Measurements from ENCODE around the gene LGALS7B. TPM values are rescaled to one million over a fixed set of nuclear protein-coding genes. Genes with fewer than 3 reads are reported as not detected.
A peak's percentile ranks its signal among the peaks of the same experiment; 100 is the strongest.
"Not testable (repeated sequence)": the region's sequence is repeated elsewhere in the genome, so short reads cannot be mapped to it uniquely, and the experiment has no call there.

Gene LGALS7B
- total RNA-seq, 1 donor from 2014 or later = 3.2 TPM

DNA sequence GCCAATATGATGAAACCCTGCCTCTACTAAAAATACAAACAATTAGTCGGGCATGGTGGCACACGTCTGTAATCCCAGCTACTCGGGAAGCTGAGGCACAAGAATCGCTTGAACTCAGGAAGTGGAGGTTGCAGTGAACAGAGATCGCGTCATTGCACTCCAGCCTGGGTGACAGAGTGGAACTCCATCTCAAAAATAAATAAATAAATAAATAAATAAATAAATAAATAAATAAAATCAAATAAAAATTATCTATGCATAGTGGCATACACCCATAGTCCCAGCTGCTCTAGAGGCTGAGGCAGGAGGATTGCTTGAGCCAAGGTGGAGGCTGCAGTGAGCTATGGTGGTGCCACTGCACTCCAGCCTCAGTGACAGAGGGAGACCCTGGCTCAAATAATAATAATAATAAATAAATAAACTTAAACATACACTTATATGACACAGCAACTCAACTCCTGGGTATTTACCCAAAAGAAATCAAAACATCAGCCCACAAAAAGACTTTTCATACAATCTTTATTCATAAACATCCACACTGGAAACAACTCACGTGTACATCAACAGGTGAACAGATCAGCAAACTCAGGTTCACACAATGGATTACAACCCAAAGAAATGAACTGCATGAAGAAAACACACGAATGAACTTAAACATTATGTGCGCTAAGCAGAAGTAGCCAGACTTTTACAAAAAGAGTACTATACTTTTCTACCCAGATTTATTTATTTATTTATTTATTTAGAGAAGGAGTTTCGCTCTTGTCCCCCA, 22.5 kb upstream of the LGALS7B start:
- intact Hi-C loops (cut with DNase I) = no loop called here
- H3K4me1 ChIP-seq = peaks cover 8% of the 10 kb centered on the region
- no peak for TF ChIP-seq CTCF (IDR thresholded peaks at IDR 0.05)
- H3K27me3 ChIP-seq = no peaks in the 10 kb centered on the region
- no peaks in the 10 kb centered on the region for H3K36me3 ChIP-seq
- H3K4me3 ChIP-seq = no peak overlapping the region
- no peak overlapping the region for H3K27ac ChIP-seq
- no peak for DNase-seq
- no peaks in the 10 kb centered on the region for H3K9me3 ChIP-seq
- no peak for ATAC-seq

- peak; percentile 85 for TF ChIP-seq CTCF (IDR thresholded peaks at IDR 0.05)
- Histone ChIP-seq H3K4me3 (peak overlapping the region; percentile 40), H3K27me3 (no peaks in the 10 kb centered on the region), H3K27ac (peak overlapping the region; percentile 76), H3K9me3 (no peaks in the 10 kb centered on the region), H3K4me1 (peaks cover 8% of the 10 kb centered on the region), H3K36me3 (no peaks in the 10 kb centered on the region)
- peak; percentile 93 for ATAC-seq
- intact Hi-C loops (cut with DNase I) = no loop called here
- peak; percentile 94 for DNase-seq
These were observed 19.3 kb upstream of the LGALS7B start for GRCh38 chr19:38769635-38770211.

DNA sequence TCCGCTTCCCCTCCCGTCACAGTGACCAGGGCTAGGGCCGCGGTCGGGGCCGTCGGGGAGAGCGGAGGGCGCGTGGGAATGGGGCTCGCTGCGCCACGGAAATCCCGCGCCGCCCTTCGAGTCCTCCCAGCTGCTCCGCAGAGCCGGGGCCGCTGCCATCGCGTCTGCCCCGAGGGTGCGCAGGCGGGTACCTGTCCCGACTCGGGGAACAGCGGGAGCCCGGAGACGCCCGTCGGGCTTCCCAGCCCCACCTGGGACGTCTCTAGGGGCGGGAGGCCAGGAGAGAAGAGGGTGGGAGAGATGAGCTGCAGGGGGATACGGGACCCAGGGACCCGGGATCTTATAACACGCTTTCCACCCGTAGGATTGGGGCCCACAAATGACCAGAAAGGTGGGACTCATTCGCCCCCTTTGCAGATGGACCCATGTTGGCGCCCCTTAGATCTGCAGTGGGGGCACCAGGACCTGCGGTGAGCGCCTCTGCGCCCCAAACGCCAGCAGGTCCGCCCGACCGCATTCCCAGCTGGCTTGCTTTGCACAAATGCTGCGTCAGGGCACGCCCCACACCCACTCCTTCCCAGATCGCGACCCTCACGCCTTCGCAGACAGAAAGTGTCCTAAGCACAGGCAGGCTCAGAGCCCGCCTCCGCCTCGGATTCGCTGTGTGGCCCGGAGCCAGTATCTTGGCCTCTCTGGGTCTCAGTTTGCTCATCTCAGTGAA, 18.6 kb upstream of the LGALS7B start:
- H3K36me3 ChIP-seq; intact Hi-C loops (cut with DNase I); H3K4me1 ChIP-seq; H3K9me3 ChIP-seq; DNase-seq; H3K27me3 ChIP-seq; H3K27ac ChIP-seq: not testable (repeated sequence)
- peak; percentile 50 for ATAC-seq
- peak overlapping the region; percentile 40 for H3K4me3 ChIP-seq

DNA sequence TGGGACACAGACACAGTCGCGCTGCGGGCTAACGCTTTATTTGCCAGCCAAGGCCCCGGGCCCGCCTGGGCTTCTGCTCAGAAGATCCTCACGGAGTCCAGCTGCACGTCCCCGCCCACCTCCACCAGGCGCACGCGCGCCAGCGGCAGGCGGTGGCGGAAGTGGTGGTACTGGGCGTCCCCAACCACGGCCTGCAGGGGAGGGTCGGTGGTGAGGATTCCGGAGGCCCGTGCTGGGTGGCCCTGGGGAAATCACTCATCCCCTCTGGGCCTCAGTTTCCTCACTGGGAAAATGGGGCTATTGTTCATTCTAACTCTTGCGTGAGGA, 18.1 kb upstream of the LGALS7B start:
- H3K4me3 ChIP-seq; intact Hi-C loops (cut with DNase I): not testable (repeated sequence)
- peak; percentile 91 for ATAC-seq

GRCh38 chr19:38771569-38771968, 17.4 kb upstream of the LGALS7B start:
- H3K27me3 ChIP-seq; DNase-seq; H3K9me3 ChIP-seq; intact Hi-C loops (cut with DNase I); H3K4me1 ChIP-seq; H3K4me3 ChIP-seq; H3K36me3 ChIP-seq; ATAC-seq; H3K27ac ChIP-seq: not testable (repeated sequence)

More for the DNA sequence above, 18.1 kb upstream of the LGALS7B start:
- not testable (repeated sequence) for H3K27me3 ChIP-seq, H3K36me3 ChIP-seq, H3K4me1 ChIP-seq, H3K9me3 ChIP-seq, H3K27ac ChIP-seq, DNase-seq

- no peak for ATAC-seq
- no peak within 1 kb of the TSS for H3K4me3 ChIP-seq
- DNase-seq = no peak
- H3K36me3 ChIP-seq = no peaks in the 10 kb centered on the region
- intact Hi-C loops (cut with DNase I) = no loop called here
- no peaks in the 10 kb centered on the region for H3K27me3 ChIP-seq
- no peak for TF ChIP-seq CTCF (IDR thresholded peaks at IDR 0.05)
- peaks cover 8% of the 10 kb centered on the region for H3K4me1 ChIP-seq
- no peaks in the 10 kb centered on the region for H3K9me3 ChIP-seq
- H3K27ac ChIP-seq = no peak within 1 kb of the TSS
These were observed 15.4 kb upstream of the LGALS7B start, which contains the start of gene LGALS7 for GRCh38 chr19:38773469-38774177. LGALS7 (minus strand) TSS chr19:38773517; CDS start chr19:38773492, 25 bp downstream.
